Neural cell (in vitro differentiated cells): ENCODE results near the gene ELOVL2.

Experiments
- EP300 ChIP-seq: fragments of 450-650 bp; conservative IDR thresholded peaks from 2 replicates; pipeline ENCODE4 v1.6.1; 2014; ENCODE audit warnings: antibody characterized with exemption, mild to moderate bottlenecking, moderate library complexity; ENCODE audit not compliant: poor library complexity, severe bottlenecking
- EZH2 ChIP-seq: fragments of 200-600, 300-800 bp; shearing (Covaris generic), sonication (generic); IDR thresholded peaks from 2 replicates; pipeline ENCODE4 v1.6.1; 2014; ENCODE audit warnings: antibody characterized with exemption, low read length, borderline replicate concordance, mild to moderate bottlenecking; ENCODE audit not compliant: insufficient read depth, poor library complexity, severe bottlenecking
- POLR2AphosphoS5 ChIP-seq: IDR thresholded peaks from 2 replicates; pipeline ENCODE4 v1.6.1; 2012
- RAD21 ChIP-seq: fragments of 450-650 bp; conservative IDR thresholded peaks from 2 replicates; pipeline ENCODE4 v1.6.1; 2014; ENCODE audit warnings: antibody characterized with exemption, mild to moderate bottlenecking, moderate library complexity
- REST ChIP-seq: IDR thresholded peaks from 2 replicates; pipeline ENCODE4 v1.6.1; 2012; ENCODE audit warnings: borderline replicate concordance
- SMC3 ChIP-seq: fragments of 450-650 bp; conservative IDR thresholded peaks from 2 replicates; pipeline ENCODE4 v1.6.1; 2014; ENCODE audit warnings: antibody characterized with exemption, mild to moderate bottlenecking, moderate library complexity; ENCODE audit not compliant: poor library complexity
- TF ChIP-seq, protein P1 (sequence below): fragments of 450-650 bp; IDR thresholded peaks from 2 replicates; pipeline ENCODE4 v1.5.1; 2014; ENCODE audit warnings: antibody characterized with exemption, mild to moderate bottlenecking, moderate library complexity; ENCODE audit not compliant: poor library complexity, severe bottlenecking

- TF ChIP-seq, protein P1, sequence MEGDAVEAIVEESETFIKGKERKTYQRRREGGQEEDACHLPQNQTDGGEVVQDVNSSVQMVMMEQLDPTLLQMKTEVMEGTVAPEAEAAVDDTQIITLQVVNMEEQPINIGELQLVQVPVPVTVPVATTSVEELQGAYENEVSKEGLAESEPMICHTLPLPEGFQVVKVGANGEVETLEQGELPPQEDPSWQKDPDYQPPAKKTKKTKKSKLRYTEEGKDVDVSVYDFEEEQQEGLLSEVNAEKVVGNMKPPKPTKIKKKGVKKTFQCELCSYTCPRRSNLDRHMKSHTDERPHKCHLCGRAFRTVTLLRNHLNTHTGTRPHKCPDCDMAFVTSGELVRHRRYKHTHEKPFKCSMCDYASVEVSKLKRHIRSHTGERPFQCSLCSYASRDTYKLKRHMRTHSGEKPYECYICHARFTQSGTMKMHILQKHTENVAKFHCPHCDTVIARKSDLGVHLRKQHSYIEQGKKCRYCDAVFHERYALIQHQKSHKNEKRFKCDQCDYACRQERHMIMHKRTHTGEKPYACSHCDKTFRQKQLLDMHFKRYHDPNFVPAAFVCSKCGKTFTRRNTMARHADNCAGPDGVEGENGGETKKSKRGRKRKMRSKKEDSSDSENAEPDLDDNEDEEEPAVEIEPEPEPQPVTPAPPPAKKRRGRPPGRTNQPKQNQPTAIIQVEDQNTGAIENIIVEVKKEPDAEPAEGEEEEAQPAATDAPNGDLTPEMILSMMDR, result no peak
- TF ChIP-seq EP300, result peak; percentile 0
- no peak for TF ChIP-seq RAD21
- no peak for TF ChIP-seq EZH2
- TF ChIP-seq POLR2AphosphoS5, result no peak
- TF ChIP-seq REST, result no peak
- TF ChIP-seq SMC3, result no peak
Observed at GRCh38 chr6:11044712-11045167, 635 bp upstream of the ELOVL2 start.
